ENCODE measurements around the gene KRTAP10-7.

DNA sequence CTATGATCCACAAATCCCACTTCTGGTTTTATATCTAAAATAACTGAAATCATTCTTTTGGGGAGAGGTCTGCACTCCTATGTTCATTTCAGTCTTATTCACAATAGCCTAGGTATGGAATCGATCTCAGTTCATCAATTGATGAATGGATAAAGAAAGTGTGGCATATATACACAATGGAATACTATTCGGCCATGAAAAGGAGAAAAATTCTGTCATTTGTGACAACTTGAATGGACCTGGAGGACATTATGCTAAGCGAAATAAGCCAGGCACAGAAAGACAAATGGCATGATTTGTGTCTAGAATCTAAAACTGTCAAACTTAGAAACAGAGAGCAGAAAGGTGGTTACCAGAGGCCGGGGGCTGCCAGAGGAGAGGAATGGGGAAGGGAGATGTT is 6.1 kb downstream of the KRTAP10-7 start:
- no peak for TF ChIP-seq POLR2A (IDR thresholded peaks at IDR 0.05)
- TF ChIP-seq, protein P1, sequence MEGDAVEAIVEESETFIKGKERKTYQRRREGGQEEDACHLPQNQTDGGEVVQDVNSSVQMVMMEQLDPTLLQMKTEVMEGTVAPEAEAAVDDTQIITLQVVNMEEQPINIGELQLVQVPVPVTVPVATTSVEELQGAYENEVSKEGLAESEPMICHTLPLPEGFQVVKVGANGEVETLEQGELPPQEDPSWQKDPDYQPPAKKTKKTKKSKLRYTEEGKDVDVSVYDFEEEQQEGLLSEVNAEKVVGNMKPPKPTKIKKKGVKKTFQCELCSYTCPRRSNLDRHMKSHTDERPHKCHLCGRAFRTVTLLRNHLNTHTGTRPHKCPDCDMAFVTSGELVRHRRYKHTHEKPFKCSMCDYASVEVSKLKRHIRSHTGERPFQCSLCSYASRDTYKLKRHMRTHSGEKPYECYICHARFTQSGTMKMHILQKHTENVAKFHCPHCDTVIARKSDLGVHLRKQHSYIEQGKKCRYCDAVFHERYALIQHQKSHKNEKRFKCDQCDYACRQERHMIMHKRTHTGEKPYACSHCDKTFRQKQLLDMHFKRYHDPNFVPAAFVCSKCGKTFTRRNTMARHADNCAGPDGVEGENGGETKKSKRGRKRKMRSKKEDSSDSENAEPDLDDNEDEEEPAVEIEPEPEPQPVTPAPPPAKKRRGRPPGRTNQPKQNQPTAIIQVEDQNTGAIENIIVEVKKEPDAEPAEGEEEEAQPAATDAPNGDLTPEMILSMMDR (IDR thresholded peaks at IDR 0.05): no peak
- TF ChIP-seq POLR2AphosphoS5 (IDR thresholded peaks at IDR 0.05): no peak
- no peak for TF ChIP-seq EP300 (IDR thresholded peaks at IDR 0.05)
